Measurements from ENCODE around the gene TTC9C.

DNA sequence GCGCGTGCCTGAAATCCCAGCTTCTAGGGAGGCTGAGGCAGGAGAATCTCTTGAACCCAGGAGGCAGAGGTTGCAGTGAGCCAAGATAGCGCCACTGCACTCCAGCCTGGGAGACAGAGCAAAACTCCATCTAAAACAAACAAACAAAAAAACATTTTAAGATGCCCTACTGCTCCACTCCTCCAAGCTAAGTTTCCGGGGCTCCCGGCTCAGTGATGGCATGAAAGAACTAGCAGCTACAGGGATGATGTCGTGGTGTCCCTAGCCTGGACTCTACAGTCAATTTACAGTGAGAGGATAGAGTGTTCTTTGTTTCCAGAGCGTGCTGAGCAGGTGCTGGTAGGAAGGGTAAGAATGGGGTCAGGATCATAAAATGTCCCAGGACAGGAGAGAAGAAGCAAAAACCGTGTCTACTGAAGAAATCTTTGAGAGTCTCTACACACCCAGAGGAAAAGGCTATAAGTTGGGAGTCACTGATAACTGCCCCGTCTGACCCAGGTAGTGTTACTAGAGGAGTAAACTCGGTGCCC, 26.9 kb downstream of the TTC9C start:
- TF ChIP-seq CTCF (IDR thresholded peaks at IDR 0.05; ENCODE audit: insufficient read depth, low read length, poor library complexity, severe bottlenecking): no peak
- TF ChIP-seq EZH2phosphoT487 (conservative IDR thresholded peaks at IDR 0.05; ENCODE audit: low read length): no peak
